Uterus (tissue), 4 donors: ENCODE results near the gene HLX. TPM values are rescaled to one million over a fixed set of nuclear protein-coding genes. Genes with fewer than 3 reads are reported as not detected.

Source experiments
- DNase-seq, 2 donors: peaks; one replicate each; pipeline ENCODE4 v3.0.0-alpha.2; 2019 to 2020
- H3K27ac ChIP-seq, 2 donors: fragments of 200-600 bp; sonication (generic); 1 replicate in 1 of 2; 2 replicates in 1 of 2; pipeline ENCODE4 v1.5.1; 2016 to 2018
- H3K27me3 ChIP-seq, 2 donors: fragments of 200-600 bp; sonication (generic); one replicate each; pipeline ENCODE4 v1.5.1; 2018 to 2019; ENCODE audit warnings: control low read depth in 1 of 2
- H3K36me3 ChIP-seq, 2 donors: fragments of 200-600 bp; sonication (generic); one replicate each; pipeline ENCODE4 v1.5.1; 2019; ENCODE audit warnings: control low read depth in 1 of 2
- H3K4me1 ChIP-seq, 2 donors: fragments of 200-600 bp; sonication (generic); one replicate each; pipeline ENCODE4 v1.5.1; 2018 to 2019; ENCODE audit warnings: control low read depth in 1 of 2
- H3K4me3 ChIP-seq, 2 donors: fragments of 200-600 bp; sonication (generic); 1 replicate in 1 of 2; 2 replicates in 1 of 2; pipeline ENCODE4 v1.5.1; 2018 to 2019; ENCODE audit warnings: mild to moderate bottlenecking in 1 of 2
- H3K9me3 ChIP-seq, 2 donors: fragments of 200-600 bp; sonication (generic); one replicate each; pipeline ENCODE4 v1.5.1; 2019; ENCODE audit warnings: control low read depth in 1 of 2
- POLR2A ChIP-seq, 2 donors: fragments of 450-650 bp; IDR thresholded peaks; one replicate each; pipeline ENCODE4 v1.6.1; 2016; ENCODE audit warnings: antibody characterized with exemption in 2 of 2, mild to moderate bottlenecking in 1 of 2, moderate library complexity in 1 of 2
- intact Hi-C: fragments of 100-400 bp; cut with DNase I; formaldehyde crosslinking; loops from one replicate; pipeline ENCODE4 v1.15.1; 2023; ENCODE audit warnings: low total_unique reads
- total RNA-seq, 4 donors: library from RNA; depleted of rRNA in 3 of 4; stranded (reverse); fragments of >200 nt in 3 of 4; gene quantifications; one replicate each; pipeline versions ENCODE4 v1.1.0 to v1.2.4, GENCODE V29; 2014 to 2023
- TF ChIP-seq, protein P1 (sequence below), 4 experiments: fragments of 200-600 bp in 2 of 4; fragments of 450-650 bp in 2 of 4; sonication (generic) in 2 of 4; IDR thresholded peaks; one replicate each; pipeline ENCODE4 v1.5.1; 2016 to 2019; ENCODE audit warnings: antibody characterized with exemption in 4 of 4, mild to moderate bottlenecking in 2 of 4, moderate library complexity in 1 of 4
- donor health status: DM: yes; HTN: yes; CAD: no.

HLX gene, protein sequence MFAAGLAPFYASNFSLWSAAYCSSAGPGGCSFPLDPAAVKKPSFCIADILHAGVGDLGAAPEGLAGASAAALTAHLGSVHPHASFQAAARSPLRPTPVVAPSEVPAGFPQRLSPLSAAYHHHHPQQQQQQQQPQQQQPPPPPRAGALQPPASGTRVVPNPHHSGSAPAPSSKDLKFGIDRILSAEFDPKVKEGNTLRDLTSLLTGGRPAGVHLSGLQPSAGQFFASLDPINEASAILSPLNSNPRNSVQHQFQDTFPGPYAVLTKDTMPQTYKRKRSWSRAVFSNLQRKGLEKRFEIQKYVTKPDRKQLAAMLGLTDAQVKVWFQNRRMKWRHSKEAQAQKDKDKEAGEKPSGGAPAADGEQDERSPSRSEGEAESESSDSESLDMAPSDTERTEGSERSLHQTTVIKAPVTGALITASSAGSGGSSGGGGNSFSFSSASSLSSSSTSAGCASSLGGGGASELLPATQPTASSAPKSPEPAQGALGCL
- 10 to 100 TPM in 1 of 4 donors, 1 to 10 TPM in 2, under 1 TPM in 1; 0.26 to 35.9 (median 7.0) TPM for total RNA-seq

DNA sequence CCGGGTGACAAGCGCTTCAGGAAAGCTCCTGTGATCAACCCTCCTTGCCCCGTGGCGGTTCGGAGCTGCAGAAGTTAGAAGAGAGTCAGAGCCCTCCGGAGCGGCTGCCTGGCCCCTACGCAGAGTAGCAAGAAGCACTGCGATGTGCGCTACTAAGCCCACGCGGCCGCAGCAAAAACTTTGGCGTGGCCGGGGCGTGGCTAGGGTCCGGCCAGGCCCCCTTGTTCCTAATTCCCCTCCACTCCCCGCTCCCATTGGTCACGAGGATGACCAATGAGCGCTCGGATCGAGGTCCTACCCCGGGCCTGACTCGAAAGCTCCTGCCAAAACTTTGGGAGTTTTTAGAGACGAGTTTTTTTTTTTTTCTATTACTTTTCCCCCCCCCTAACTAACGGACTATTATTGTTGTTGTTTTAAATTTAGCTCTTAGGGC lies at the start of gene HLX:
Gene HLX (plus strand): TSS at position 368 of the 433 bp plus-strand sequence. CDS start 415 bp downstream, outside the sequence.
- TF ChIP-seq POLR2A (IDR thresholded peaks at IDR 0.05) = peak; percentile 49 to 60
- TF ChIP-seq, protein P1, sequence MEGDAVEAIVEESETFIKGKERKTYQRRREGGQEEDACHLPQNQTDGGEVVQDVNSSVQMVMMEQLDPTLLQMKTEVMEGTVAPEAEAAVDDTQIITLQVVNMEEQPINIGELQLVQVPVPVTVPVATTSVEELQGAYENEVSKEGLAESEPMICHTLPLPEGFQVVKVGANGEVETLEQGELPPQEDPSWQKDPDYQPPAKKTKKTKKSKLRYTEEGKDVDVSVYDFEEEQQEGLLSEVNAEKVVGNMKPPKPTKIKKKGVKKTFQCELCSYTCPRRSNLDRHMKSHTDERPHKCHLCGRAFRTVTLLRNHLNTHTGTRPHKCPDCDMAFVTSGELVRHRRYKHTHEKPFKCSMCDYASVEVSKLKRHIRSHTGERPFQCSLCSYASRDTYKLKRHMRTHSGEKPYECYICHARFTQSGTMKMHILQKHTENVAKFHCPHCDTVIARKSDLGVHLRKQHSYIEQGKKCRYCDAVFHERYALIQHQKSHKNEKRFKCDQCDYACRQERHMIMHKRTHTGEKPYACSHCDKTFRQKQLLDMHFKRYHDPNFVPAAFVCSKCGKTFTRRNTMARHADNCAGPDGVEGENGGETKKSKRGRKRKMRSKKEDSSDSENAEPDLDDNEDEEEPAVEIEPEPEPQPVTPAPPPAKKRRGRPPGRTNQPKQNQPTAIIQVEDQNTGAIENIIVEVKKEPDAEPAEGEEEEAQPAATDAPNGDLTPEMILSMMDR (IDR thresholded peaks at IDR 0.05) = peak in 1 of 4 experiments; percentile 3
- peak; percentile 84 to 86 for DNase-seq
- peak within 1 kb of the TSS; percentile 39 to 84 for H3K4me3 ChIP-seq
- H3K4me1 ChIP-seq = peaks cover 0 to 9% of the 10 kb centered on the region in 2 donors
- no peaks in the 10 kb centered on the region for H3K36me3 ChIP-seq
- H3K27me3 ChIP-seq = peaks cover 0 to 14% of the 10 kb centered on the region in 2 donors
- H3K9me3 ChIP-seq = no peaks in the 10 kb centered on the region
- H3K27ac ChIP-seq = peak within 1 kb of the TSS; percentile 89 to 92
- intact Hi-C loops = loop anchor here (10.0 kb wide), 1 partner anchor 556 kb away; no protein-coding TSS in a partner anchor

DNA sequence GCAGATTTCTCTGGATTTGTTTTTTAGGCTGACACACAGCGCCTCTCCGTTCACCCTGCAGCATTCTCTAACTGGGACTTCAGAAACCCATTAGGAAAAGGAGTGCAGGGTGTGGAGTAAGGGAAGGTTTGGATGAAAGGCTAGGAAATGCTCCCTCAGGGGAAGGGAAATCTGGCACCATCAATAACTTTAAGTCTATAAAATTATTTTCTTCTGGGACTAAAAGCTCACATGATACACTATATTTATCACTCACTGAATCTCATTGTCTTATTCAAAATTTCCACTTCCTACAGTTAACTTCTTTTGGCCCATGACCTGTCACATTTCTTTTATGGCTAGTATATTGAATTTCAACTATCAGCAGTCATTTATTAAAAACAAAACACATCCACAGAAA lies 45.8 kb upstream of the HLX start:
- DNase-seq = no peak
- intact Hi-C loops = no loop called here
- Histone ChIP-seq H3K27ac (no peak overlapping the region), H3K9me3 (no peaks in the 10 kb centered on the region), H3K4me1 (no peaks in the 10 kb centered on the region), H3K36me3 (no peaks in the 10 kb centered on the region), H3K4me3 (no peak overlapping the region), H3K27me3 (no peaks in the 10 kb centered on the region)
- TF ChIP-seq, protein P1 (IDR thresholded peaks at IDR 0.05) = no peak
- no peak for TF ChIP-seq POLR2A (IDR thresholded peaks at IDR 0.05)

DNA sequence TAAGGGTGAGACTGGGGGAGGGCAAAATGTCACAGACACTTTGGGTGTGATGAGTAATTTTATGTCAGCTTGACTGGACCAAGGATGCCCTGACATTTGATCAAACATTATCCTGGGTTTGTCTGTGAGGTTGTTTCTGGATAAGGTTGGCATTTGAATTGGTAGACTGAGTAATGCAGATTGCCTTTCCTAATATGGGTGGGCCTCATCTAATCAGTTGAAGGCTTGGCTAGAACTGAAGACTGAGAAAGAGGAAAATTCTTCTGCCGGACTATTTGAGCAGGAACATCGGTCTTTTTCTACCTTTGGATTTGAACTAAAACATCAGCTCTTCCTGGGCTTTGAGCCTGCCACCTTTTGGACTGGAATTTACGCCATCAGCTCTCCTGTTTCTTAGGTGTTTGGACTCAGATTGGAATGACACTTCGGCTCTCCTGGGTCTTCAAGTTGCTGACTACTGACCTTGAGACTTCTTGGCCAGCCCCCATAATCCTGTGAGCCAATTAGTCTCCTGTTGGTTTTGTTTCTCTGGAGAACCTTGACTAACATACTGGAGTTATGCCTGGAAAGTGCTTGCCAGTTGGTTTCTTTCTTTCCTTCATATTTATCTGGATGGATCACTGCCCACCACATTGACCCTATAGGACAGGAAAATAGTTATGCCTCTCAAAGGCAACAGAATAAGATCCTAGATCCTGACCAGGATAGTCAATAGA lies 44.9 kb upstream of the HLX start:
- no peak overlapping the region for H3K4me3 ChIP-seq
- intact Hi-C loops = no loop called here
- no peak overlapping the region for H3K27ac ChIP-seq
- no peaks in the 10 kb centered on the region for H3K4me1 ChIP-seq
- H3K36me3 ChIP-seq = no peaks in the 10 kb centered on the region
- H3K9me3 ChIP-seq = no peaks in the 10 kb centered on the region
- no peak for DNase-seq
- TF ChIP-seq POLR2A (IDR thresholded peaks at IDR 0.05) = no peak
- TF ChIP-seq, protein P1 (IDR thresholded peaks at IDR 0.05) = no peak
- no peaks in the 10 kb centered on the region for H3K27me3 ChIP-seq

DNA sequence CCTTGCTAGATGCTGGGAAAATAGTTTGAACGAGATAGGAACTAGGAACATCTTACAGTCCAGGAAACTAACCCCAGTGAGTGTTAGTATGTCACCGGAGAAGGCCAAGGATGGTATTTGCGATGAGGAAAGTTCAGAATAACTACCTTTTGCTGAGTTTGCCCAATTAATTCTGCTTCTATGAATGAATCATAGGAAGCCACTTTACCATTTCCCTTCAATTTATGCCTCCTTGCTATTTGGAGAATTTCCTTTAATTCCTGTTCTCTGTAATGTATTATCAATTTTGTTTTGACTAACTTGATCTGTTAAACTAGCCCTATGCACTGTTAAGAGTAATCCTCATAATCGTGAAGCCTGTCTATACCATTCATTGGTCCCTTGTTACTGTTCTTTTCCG lies 40.7 kb upstream of the HLX start:
- no peak for DNase-seq

More for the DNA sequence above, 40.7 kb upstream of the HLX start:
- no peaks in the 10 kb centered on the region for H3K27me3 ChIP-seq
- no peak overlapping the region for H3K27ac ChIP-seq
- TF ChIP-seq POLR2A (IDR thresholded peaks at IDR 0.05) = no peak
- TF ChIP-seq, protein P1 (IDR thresholded peaks at IDR 0.05) = no peak
- H3K36me3 ChIP-seq = no peaks in the 10 kb centered on the region
- H3K4me1 ChIP-seq = peaks cover 0 to 4% of the 10 kb centered on the region in 2 donors
- intact Hi-C loops = no loop called here
- no peak overlapping the region for H3K4me3 ChIP-seq
- H3K9me3 ChIP-seq = no peaks in the 10 kb centered on the region
